Upper lobe of right lung (tissue), 1 donor: ENCODE measurements around the gene KIF1A. TPM values are rescaled to one million over a fixed set of nuclear protein-coding genes. Genes with fewer than 3 reads are reported as not detected.
A peak's percentile ranks its signal among the peaks of the same experiment; 100 is the strongest.

Experiments
- ATAC-seq: fragments of 200-7000 bp; cut with Tn5 transposase; one replicate; pipeline ENCODE4 v1.9.1; 2020; ENCODE audit warnings: mild to moderate bottlenecking, moderate library complexity
- DNase-seq: peaks from one replicate; pipeline ENCODE4 v3.0.0-alpha.2; 2020
- H3K27ac ChIP-seq: fragments of 200-600 bp; one replicate; pipeline ENCODE4 v1.8.0; 2022
- H3K27me3 ChIP-seq: fragments of 200-600 bp; one replicate; pipeline ENCODE4 v1.8.0; 2022; ENCODE audit warnings: mild to moderate bottlenecking
- H3K36me3 ChIP-seq: fragments of 200-600 bp; one replicate; pipeline ENCODE4 v1.8.0; 2022
- H3K4me1 ChIP-seq: fragments of 200-600 bp; one replicate; pipeline ENCODE4 v1.8.0; 2022
- H3K4me3 ChIP-seq: fragments of 200-600 bp; one replicate; pipeline ENCODE4 v1.8.0; 2022; ENCODE audit warnings: mild to moderate bottlenecking
- H3K9me3 ChIP-seq: fragments of 200-600 bp; one replicate; pipeline ENCODE4 v1.8.0; 2022
- CTCF ChIP-seq: fragments of 200-600 bp; IDR thresholded peaks from one replicate; pipeline ENCODE4 v1.8.0; 2022; ENCODE audit warnings: antibody characterized with exemption
- intact Hi-C: fragments of 100-400 bp; cut with DNase I; formaldehyde crosslinking; loops from one replicate; pipeline ENCODE4 v1.11.0; 2022
- total RNA-seq: library from RNA; stranded (reverse); fragmentation: NEBNext Ultra II Directional; extraction: Animal tissue kit (Norgen Biotek cat#: 25700); gene quantifications from one replicate; pipeline ENCODE4 v1.2.1, GENCODE V29; 2021
- donor health status: DM: no; HTN: yes; CAD: no; lungs with severe emphysema.

Gene KIF1A
- total RNA-seq, 1 donor from 2014 or later, result 0.81 TPM

DNA sequence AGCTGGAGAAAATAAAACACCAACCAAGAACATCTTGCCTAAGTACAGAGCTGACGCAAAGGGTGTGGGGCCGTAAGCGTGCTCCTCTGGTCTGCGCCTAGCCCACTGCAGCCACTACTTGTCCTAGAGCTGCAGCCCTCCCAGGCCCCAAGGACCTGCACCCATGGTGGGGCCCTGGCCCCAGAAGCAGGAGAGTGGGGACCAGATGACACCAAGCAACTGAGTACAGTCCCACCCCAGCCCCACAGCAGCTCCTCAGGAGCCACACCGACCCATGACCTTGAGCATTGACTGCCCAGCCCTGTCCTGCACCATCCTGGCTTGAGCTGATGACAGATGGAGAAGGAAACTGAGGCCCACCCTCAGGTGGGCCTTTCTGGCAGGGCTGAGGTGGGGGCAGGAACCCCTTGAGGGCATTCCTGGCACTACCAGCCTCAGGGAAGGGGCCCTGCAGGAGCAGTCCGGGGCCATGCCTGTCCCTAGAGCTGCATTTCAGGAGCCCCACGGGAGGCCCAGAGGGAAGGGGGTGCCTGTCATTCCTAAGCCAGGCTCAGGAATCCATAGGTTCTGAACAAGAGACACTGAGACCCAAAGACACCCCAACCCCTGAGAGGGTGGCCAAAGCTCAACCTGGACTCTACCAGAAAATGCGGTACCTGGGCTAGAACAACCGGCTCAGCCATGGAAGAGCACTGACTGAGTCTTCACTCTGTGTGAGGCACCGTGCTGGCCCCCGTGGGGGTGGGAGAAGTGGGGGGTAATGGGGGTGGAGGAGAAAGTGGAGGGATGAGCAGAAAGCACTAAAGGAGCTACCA lies 4.9 kb downstream of the KIF1A start:
- peaks cover 5% of the 10 kb centered on the region for H3K4me1 ChIP-seq
- H3K9me3 ChIP-seq, result no peaks in the 10 kb centered on the region
- peaks cover 29% of the 10 kb centered on the region for H3K27me3 ChIP-seq
- ATAC-seq (no peak), DNase-seq (no peak)
- no peaks in the 10 kb centered on the region for H3K36me3 ChIP-seq
- intact Hi-C loops, result no loop called here
- no peak overlapping the region for H3K4me3 ChIP-seq
- H3K27ac ChIP-seq, result no peak overlapping the region
- TF ChIP-seq CTCF, result no peak

DNA sequence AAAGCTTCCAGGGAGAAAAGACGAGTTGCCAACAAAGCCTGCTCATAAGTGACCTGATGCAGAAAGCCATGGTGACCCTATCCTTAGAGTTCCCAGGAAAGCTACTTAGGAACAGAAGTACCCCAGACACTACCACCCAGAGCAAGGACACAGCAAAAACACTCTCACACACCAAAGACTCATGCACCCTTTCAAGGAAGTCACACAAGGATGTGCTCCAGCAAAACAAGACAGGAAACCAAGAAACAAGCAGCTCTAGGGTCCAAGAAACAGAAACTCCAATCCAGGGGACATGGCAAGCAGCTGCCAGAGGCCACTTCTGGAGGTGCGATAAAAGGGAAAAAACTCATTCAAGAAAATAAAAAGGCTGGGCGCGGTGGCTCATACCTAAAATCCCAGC lies 5.7 kb downstream of the KIF1A start:
- Histone ChIP-seq H3K9me3 (no peaks in the 10 kb centered on the region), H3K4me1 (peaks cover 3% of the 10 kb centered on the region), H3K36me3 (no peaks in the 10 kb centered on the region), H3K4me3 (no peak overlapping the region), H3K27ac (no peak overlapping the region), H3K27me3 (peaks cover 23% of the 10 kb centered on the region)
- TF ChIP-seq CTCF, result no peak
- ATAC-seq, result no peak
- no peak for DNase-seq
- intact Hi-C loops, result no loop called here

GRCh38 chr2:240813231-240813921 lies 6.6 kb downstream of the KIF1A start:
- Histone ChIP-seq H3K36me3 (no peaks in the 10 kb centered on the region), H3K4me3 (no peak overlapping the region), H3K4me1 (no peaks in the 10 kb centered on the region), H3K27me3 (peaks cover 14% of the 10 kb centered on the region), H3K27ac (no peak overlapping the region), H3K9me3 (no peaks in the 10 kb centered on the region)
- no peak for TF ChIP-seq CTCF
- intact Hi-C loops, result no loop called here
- ATAC-seq, result no peak
- no peak for DNase-seq

GRCh38 chr2:240812721-240813120 lies 7.3 kb downstream of the KIF1A start:
- peak; percentile 56 for DNase-seq
- no peak for TF ChIP-seq CTCF
- Histone ChIP-seq H3K9me3 (no peaks in the 10 kb centered on the region), H3K27ac (no peak overlapping the region), H3K4me3 (no peak overlapping the region), H3K4me1 (no peaks in the 10 kb centered on the region), H3K27me3 (peaks cover 7% of the 10 kb centered on the region), H3K36me3 (no peaks in the 10 kb centered on the region)
- intact Hi-C loops, result no loop called here
- no peak for ATAC-seq

DNA sequence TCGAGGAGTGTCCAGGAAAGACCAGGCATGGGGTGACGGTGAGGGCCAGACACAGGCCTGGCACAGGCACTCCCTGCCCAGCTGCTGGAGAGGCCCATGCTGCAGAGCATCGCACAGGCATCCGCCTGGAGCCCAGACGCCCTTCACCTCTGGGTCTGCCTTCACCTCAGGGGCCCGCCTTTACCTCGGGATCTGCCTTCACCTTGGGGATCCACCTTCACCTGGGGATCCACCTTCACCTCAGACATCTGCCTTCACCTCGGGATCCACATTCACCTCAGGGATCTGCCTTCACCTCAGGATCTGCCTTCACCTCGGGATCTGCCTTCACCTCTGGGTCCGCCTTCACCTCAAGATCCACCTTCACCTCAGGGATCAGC lies 7.7 kb downstream of the KIF1A start:
- peak; percentile 61 for DNase-seq
- Histone ChIP-seq H3K9me3 (no peaks in the 10 kb centered on the region), H3K27ac (no peak overlapping the region), H3K27me3 (peaks cover 3% of the 10 kb centered on the region), H3K4me1 (no peaks in the 10 kb centered on the region), H3K4me3 (no peak overlapping the region), H3K36me3 (no peaks in the 10 kb centered on the region)
- no peak for TF ChIP-seq CTCF
- no peak for ATAC-seq
- intact Hi-C loops, result no loop called here
